Breast epithelium (tissue), 3 donors: ENCODE results near the gene CENPS.

Experiments
- POLR2A ChIP-seq: fragments of 450-650 bp; IDR thresholded peaks from one replicate; pipeline ENCODE4 v1.6.1; 2016; ENCODE audit warnings: antibody characterized with exemption, mild to moderate bottlenecking, moderate library complexity
- POLR2AphosphoS5 ChIP-seq, 3 donors: sonication (generic); formaldehyde crosslinking; IDR thresholded peaks; one replicate each; pipeline ENCODE4 v1.6.1; 2017; ENCODE audit warnings: antibody characterized with exemption in 3 of 3

DNA sequence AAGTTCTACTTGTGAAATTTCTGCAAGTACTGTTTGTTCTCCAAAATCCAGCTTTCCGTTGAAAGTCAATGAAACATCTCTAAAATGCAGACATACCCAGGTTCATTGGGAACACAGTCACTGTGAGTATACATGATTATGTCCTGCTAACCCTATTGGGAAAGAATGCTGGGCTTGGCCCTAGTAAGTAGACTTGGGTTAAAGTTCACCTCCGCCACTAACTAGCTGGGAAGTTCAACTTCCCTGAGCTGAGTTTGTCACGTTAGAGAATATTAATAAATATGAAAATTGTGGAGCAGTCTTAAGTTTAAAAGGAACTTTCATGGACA lies 41.9 kb upstream of the CENPS start:
- no peak for TF ChIP-seq POLR2A
- TF ChIP-seq POLR2AphosphoS5 (IDR thresholded peaks at IDR 0.05), result no peak
